Fibroblast of the aortic adventitia (primary cell): ENCODE results near the gene SPON1. TPM values are rescaled to one million over a fixed set of nuclear protein-coding genes. Genes with fewer than 3 reads are reported as not detected.
A peak's percentile ranks its signal among the peaks of the same experiment; 100 is the strongest.

Source experiments
- DNase-seq: peaks from one replicate; pipeline ENCODE4 v3.0.0-alpha.2; 2010; ENCODE audit warnings: low read depth
- H3K4me3 ChIP-seq: 2 replicates; pipeline ENCODE4 v1.5.1; 2011; ENCODE audit warnings: low read depth, mild to moderate bottlenecking, control low read depth, low read length, moderate library complexity
- total RNA-seq: library from RNA; depleted of rRNA; stranded (reverse); fragments of >200 nt; gene quantifications from 2 replicates; pipeline ENCODE4 v1.2.3, GENCODE V29; 2012; ENCODE audit warnings: low replicate concordance
- TF ChIP-seq, protein P1 (sequence below): IDR thresholded peaks from 2 replicates; pipeline ENCODE4 v1.5.1; 2011; ENCODE audit warnings: mild to moderate bottlenecking, low read length, control low read depth, inconsistent platforms; ENCODE audit not compliant: insufficient read depth

SPON1 gene
- total RNA-seq, 1 donor: 3.5 TPM

DNA sequence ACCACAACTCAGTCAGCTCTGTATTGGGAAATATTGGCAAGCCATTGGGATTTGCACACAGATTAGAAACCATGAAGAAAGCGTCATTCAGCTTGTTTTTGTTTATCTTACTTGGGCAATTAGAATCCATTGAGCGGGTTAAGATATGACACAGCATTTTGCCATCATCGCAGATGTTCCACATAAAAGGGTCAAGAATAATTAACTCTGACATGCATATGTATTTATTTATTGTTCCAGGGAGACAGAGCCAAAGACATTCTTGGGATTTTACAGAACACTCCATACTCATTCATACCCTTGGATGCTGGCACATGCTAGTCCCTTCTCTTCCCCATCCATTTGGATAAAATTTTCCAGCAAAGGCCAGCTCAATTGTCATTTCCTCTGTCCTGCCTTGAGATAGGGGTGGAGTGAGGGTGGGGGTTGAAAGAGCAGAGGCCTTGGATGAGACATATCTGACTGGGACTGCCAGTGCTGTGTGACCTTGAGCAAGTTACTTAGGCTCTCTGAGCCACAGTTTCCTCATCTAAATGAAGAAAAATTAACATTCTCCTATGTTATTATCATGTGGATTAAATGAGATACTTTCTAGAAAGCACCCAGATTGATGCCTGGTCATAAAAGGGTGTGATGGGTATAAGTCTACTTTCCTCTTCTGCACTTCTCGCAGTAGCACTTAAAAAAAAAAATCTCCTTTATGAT lies 216.7 kb downstream of the SPON1 start:
- peak; percentile 54 for DNase-seq
- H3K4me3 ChIP-seq: no peak overlapping the region
- TF ChIP-seq, protein P1, sequence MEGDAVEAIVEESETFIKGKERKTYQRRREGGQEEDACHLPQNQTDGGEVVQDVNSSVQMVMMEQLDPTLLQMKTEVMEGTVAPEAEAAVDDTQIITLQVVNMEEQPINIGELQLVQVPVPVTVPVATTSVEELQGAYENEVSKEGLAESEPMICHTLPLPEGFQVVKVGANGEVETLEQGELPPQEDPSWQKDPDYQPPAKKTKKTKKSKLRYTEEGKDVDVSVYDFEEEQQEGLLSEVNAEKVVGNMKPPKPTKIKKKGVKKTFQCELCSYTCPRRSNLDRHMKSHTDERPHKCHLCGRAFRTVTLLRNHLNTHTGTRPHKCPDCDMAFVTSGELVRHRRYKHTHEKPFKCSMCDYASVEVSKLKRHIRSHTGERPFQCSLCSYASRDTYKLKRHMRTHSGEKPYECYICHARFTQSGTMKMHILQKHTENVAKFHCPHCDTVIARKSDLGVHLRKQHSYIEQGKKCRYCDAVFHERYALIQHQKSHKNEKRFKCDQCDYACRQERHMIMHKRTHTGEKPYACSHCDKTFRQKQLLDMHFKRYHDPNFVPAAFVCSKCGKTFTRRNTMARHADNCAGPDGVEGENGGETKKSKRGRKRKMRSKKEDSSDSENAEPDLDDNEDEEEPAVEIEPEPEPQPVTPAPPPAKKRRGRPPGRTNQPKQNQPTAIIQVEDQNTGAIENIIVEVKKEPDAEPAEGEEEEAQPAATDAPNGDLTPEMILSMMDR: no peak

DNA sequence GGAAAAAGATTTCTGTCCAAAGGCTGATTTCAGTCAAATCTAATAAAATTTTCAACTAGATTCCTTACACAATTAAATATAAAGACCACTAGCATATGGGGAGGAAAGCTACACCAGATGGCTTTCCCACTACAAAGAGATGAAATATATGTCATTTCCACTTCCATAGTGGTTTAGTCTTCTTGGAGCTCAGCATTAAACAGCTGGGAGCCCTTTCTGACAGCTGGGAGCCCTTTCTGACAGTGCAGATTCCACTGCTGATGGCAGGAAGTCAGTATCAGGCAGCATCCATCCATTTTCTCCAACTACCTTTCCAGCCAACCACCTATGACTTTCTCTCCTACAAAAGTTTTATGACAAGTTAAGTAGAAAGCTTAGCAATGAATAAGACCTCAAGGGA lies 218.6 kb downstream of the SPON1 start:
- TF ChIP-seq, protein P1: no peak
- DNase-seq: no peak
- no peak overlapping the region for H3K4me3 ChIP-seq

DNA sequence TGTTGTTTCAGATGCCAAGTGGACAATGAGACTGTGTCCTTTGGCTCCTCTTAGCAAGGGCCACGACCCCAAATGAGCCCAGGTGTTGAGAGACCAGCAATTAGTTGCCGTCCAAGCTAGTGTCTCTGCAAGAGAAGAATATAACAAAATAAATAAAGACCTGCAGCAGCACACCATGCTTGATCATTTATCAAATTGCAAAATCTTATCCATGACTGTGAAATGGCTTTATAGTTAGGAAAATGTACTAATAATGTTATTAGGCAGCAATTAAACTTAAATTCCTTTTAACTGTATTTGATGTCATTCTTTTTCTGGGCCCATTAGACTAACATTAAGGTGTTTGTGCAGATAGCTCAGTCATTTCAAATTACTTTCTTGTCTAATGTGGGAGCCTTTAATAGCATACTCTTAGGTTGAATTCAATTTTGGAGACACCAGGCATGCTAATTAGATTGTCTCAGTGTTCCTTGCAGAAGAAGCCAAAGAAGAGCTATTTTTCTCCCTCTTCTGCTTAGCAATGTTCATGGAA lies 220.4 kb downstream of the SPON1 start:
- H3K4me3 ChIP-seq: no peak overlapping the region
- no peak for DNase-seq
- TF ChIP-seq, protein P1: no peak

DNA sequence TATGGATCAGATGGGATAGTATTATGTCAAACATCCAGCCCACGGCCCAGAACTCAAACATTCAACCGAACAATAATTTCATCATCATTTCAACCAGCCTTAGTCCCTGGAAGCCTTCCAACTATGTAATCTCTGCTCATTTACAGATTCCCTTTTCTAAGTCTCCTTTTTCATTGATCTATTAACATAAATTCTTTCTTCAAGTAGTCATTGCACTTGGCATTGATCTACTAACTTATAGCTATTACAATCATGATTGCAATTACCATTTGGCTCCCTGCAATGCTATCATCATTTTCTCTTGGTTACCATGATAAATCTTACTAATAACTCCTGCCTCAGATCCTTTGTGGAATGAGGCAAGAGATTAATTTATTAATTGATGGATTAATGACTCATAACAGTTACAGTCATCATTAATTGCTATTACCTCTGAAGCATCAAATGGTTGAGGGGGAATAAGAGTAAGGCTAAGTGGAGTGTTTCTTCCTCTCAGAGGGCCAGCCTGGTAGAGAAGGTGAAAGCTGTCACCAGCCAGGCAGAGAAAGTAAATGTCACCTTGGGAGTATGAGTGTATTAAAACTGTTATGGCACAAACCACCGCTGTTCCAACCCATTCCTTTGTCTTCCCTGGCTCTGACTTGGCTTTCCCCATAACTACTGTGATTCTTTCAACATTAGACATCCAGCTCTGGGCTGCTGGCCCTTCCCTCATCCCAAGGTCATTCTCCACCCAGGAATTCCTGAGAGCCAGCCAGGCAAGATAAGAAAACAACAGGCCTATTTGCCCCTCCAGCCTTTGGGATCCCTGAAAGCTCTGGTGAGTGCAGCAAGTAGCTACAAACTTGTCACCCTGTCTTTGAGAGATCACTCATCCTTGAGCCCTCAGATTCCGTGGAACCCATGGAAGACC lies 221.8 kb downstream of the SPON1 start:
- no peak overlapping the region for H3K4me3 ChIP-seq
- peak; percentile 56 for DNase-seq
- TF ChIP-seq, protein P1: no peak

DNA sequence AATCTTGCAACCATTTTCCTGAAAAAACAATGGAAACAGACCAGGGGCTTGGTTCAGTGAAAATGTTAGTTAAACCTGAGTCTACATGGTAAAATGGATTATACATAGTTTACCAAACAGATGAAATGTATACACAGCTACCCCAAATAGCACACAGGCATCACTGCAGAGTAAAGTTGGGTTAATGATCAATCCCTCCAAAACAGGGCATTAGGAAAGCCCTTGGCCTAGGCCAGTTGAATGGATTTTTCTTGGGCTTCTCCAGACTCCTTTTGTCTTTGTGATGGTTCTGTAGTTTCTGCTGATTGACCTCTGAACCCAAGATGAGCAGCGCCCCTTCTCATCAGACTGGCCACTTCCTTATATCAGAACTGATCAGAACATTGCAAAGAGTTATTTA lies 222.9 kb downstream of the SPON1 start:
- H3K4me3 ChIP-seq: no peak overlapping the region
- no peak for DNase-seq
- TF ChIP-seq, protein P1: no peak

DNA sequence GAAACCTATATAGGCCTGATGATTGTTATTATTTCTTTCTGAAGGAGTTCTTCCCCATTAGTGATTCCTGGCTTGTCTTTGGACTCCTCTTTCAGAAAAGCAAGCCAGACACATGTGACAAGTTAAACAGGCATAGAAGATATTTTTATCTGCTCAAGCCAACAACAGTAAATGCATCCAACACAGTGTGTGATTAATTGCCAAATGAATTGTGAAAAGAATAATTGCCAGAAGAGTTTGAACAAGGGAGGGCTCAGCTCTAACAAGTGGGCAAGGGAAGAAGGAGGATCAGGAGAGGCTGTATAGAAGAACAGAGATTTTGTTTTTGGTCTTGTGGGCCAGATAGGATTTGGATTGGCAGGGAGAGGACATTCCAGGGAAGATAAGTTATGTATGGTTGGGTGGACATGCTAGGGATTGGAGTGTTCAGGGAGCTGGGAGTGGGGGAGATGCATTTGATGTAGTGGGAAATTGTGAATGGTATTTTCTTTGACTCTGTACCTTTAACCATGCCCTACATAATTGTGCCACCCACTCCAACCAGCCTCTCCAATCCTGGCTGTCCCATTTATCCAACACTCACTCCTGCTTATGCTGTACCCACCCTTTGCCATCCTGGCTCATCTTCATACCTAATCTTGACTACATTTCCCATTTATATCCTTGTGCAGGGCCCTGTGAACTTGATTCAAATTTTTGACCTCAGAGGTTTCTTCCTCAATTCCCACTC lies 223.7 kb downstream of the SPON1 start:
- TF ChIP-seq, protein P1: no peak
- no peak overlapping the region for H3K4me3 ChIP-seq
- DNase-seq: peak; percentile 44
